Effector memory CD4-positive, alpha-beta T cell (primary cell): ENCODE data around the gene MAML2.

Experiments used
- DNase-seq, 3 donors: peaks; one replicate each; pipeline ENCODE4 v3.0.0-alpha.2; 2020
- H3K27ac ChIP-seq: 2 replicates; pipeline ENCODE4 v1.7.0; 2013; ENCODE audit warnings: mild to moderate bottlenecking, low read length, moderate library complexity; ENCODE audit not compliant: insufficient read depth, poor library complexity, severe bottlenecking
- H3K27me3 ChIP-seq: replicated peaks from 2 replicates; pipeline ENCODE4 v1.7.0; 2013; ENCODE audit warnings: mild to moderate bottlenecking, low read length; ENCODE audit not compliant: insufficient read depth, control insufficient read depth, poor library complexity, severe bottlenecking
- H3K36me3 ChIP-seq: 2 replicates; pipeline ENCODE4 v1.7.0; 2013; ENCODE audit warnings: mild to moderate bottlenecking, low read length, moderate library complexity; ENCODE audit not compliant: control insufficient read depth, insufficient read depth
- H3K4me1 ChIP-seq: 2 replicates; pipeline ENCODE4 v1.7.0; 2013; ENCODE audit warnings: low read length, mild to moderate bottlenecking; ENCODE audit not compliant: control insufficient read depth, insufficient read depth, poor library complexity, severe bottlenecking
- H3K4me3 ChIP-seq: 2 replicates; pipeline ENCODE4 v1.7.0; 2013; ENCODE audit warnings: low read length, low read depth, mild to moderate bottlenecking; ENCODE audit not compliant: insufficient read depth, poor library complexity, severe bottlenecking
- H3K9me3 ChIP-seq: 2 replicates; pipeline ENCODE4 v1.7.0; 2013; ENCODE audit warnings: mild to moderate bottlenecking, low read length, moderate library complexity; ENCODE audit not compliant: control insufficient read depth

MAML2 gene

GRCh38 chr11:96094156-96094555, 248.8 kb downstream of the MAML2 start:
- no peaks in the 10 kb centered on the region for H3K27me3 ChIP-seq
- no peaks in the 10 kb centered on the region for H3K9me3 ChIP-seq
- peaks cover 10% of the 10 kb centered on the region for H3K36me3 ChIP-seq
- no peak for DNase-seq
- H3K27ac ChIP-seq = no peak overlapping the region
- H3K4me3 ChIP-seq = no peak overlapping the region
- no peaks in the 10 kb centered on the region for H3K4me1 ChIP-seq

DNA sequence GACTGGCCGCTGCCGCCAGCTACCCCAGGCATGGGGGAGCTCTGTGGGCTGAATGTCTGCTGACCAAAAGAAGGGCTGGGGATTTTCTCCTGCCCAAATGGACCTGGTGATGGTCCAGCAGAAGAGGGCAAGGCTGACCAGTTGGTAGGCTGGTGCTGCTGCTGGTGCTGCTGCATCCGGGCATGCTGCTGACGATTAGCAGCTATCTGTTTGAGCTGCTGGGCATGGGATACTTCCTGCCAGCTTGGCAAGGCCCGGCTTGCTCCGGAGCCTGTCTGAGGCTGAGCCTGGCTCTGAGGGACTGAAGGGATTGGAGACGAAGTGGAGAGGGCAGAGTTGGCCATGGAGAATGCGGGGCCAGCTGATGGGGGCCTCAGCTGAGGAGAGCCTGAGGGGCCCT, 250.5 kb downstream of the MAML2 start:
- Histone ChIP-seq H3K4me1 (no peaks in the 10 kb centered on the region), H3K36me3 (peaks cover 10% of the 10 kb centered on the region), H3K4me3 (no peak overlapping the region), H3K27ac (no peak overlapping the region), H3K27me3 (no peaks in the 10 kb centered on the region), H3K9me3 (no peaks in the 10 kb centered on the region)
- DNase-seq = no peak

GRCh38 chr11:96091476-96091875, 251.5 kb downstream of the MAML2 start:
- no peak overlapping the region for H3K27ac ChIP-seq
- H3K27me3 ChIP-seq = no peaks in the 10 kb centered on the region
- H3K4me3 ChIP-seq = no peak overlapping the region
- H3K4me1 ChIP-seq = no peaks in the 10 kb centered on the region
- H3K36me3 ChIP-seq = peaks cover 10% of the 10 kb centered on the region
- no peaks in the 10 kb centered on the region for H3K9me3 ChIP-seq
- DNase-seq = no peak

GRCh38 chr11:96090711-96091110, 252.3 kb downstream of the MAML2 start:
- Histone ChIP-seq H3K27me3 (no peaks in the 10 kb centered on the region), H3K27ac (no peak overlapping the region), H3K9me3 (no peaks in the 10 kb centered on the region), H3K4me3 (no peak overlapping the region), H3K4me1 (no peaks in the 10 kb centered on the region), H3K36me3 (peaks cover 10% of the 10 kb centered on the region)
- no peak for DNase-seq

DNA sequence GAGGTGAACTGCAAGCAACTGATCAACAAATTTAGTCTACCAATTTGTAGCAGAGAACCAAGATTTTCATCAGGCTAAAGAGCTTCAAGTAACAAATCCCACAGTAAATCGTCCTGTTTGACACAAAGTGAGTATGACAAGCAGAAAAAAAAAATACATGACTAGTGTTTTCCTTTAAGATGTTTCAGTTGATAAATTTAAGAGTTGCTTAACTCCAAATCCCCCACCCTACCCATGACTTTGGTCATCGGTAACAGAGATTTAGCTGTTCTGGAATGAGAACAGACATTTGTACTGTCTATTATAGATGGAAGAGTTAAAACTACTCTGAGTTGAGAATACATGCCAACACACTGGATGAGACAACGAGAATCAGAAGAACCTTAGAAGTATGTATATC, 254.1 kb downstream of the MAML2 start:
- Histone ChIP-seq H3K27ac (no peak overlapping the region), H3K4me3 (no peak overlapping the region), H3K27me3 (no peaks in the 10 kb centered on the region), H3K36me3 (peaks cover 10% of the 10 kb centered on the region), H3K9me3 (no peaks in the 10 kb centered on the region), H3K4me1 (no peaks in the 10 kb centered on the region)
- no peak for DNase-seq

DNA sequence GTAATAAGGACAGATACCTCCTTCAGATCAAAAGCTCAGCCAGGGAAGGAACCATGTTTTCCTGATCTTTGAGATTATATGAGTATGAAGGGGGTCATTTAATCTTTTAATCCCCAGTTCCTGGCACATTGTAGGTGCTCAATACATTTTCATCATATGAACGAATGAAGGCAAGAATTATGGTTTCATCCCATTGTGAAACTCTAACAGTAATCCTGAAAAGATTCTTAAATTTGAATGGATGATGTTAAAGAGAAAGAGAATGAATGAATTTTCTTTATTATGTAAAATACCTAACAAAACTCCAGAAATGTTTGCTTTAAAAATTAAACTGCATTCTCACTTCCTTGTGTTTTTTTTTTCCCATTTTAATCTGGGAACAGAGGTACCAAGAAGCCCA, 256.9 kb downstream of the MAML2 start:
- H3K9me3 ChIP-seq = no peaks in the 10 kb centered on the region
- no peak overlapping the region for H3K27ac ChIP-seq
- no peak overlapping the region for H3K4me3 ChIP-seq
- H3K36me3 ChIP-seq = no peaks in the 10 kb centered on the region
- H3K4me1 ChIP-seq = no peaks in the 10 kb centered on the region
- DNase-seq = no peak
- no peaks in the 10 kb centered on the region for H3K27me3 ChIP-seq

DNA sequence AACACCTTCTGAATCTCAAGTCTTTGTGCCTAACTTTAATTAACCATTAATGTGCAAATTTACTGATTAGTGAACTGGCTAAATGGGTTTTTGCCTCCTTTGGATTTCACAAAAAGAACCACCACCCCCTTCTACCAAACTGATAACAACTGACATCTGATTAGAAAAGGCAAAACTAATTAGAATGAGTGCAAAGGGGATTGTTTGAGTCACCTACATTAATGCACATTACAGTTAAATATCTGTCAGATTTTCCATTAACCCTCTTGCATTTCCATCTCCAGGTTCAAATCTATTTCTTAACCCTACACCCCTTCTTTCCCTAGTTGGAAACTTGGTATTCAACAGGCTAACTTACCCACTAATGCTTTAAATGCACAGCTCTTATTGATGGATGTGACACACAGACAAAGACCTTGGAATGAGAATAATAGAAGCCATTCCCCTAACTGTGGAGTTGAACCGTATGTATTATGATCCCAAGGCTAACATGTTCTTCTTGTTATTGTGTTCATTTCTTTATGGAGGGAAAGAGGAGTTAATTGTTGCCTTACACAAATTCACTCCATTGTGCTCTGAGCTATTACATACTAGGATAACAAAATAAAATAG, 257.6 kb downstream of the MAML2 start:
- H3K36me3 ChIP-seq = no peaks in the 10 kb centered on the region
- no peak for DNase-seq
- no peaks in the 10 kb centered on the region for H3K9me3 ChIP-seq
- H3K27ac ChIP-seq = no peak overlapping the region
- no peak overlapping the region for H3K4me3 ChIP-seq
- no peaks in the 10 kb centered on the region for H3K4me1 ChIP-seq
- H3K27me3 ChIP-seq = no peaks in the 10 kb centered on the region

DNA sequence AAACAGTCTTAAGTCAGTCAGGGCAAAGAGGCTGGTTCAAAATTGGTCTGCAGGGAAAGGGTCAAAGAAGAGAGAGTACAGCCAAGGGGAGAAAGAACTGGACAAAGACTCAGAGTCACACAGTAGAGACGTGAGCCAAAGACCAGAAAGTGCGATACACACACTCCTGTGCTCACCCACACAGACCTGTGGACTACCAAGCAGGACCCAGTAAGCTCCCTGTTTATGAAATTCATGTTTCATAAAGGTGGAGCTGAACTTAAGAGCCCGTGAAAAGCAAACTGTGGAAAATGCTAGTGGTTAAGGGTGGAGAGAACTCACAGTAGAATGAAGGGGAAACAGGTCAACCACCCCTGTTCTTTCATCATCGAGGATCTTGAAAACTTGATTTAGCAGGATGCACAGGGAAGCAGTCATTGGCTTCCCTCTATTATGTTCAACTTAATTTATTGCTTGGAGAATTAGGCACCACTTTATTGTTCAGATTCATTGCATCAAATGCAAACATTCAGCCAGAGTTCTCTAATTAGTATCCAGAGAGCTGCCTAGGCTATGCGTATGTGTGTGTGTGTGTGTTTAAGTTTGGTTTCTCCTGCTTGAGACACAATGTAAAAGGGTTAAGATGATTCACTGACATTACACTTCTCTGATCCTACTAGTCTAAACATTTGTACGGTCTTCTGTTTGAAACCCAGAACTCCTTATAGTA, 258.2 kb downstream of the MAML2 start:
- no peaks in the 10 kb centered on the region for H3K9me3 ChIP-seq
- no peaks in the 10 kb centered on the region for H3K4me1 ChIP-seq
- H3K36me3 ChIP-seq = no peaks in the 10 kb centered on the region
- no peaks in the 10 kb centered on the region for H3K27me3 ChIP-seq
- H3K27ac ChIP-seq = no peak overlapping the region
- no peak overlapping the region for H3K4me3 ChIP-seq
- no peak for DNase-seq

DNA sequence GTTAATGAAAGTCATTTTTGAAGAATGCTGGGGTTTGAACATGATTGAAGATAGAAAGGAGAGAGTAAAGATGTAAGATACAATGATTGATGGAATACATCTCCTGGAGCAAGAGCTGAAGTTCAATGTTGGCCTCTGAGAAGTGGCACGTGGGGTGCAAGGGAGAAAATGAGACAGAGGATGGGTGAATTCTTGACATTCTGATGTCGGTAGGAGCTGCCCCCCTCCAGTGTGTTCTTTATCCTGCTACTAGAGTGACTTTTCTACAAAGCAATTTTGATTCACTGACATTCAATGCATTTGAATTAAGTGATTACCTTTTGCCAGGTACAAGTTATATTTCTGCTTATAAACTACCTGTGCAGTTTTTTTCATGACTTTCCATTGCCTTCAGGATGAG, 260.1 kb downstream of the MAML2 start:
- DNase-seq = no peak
- H3K9me3 ChIP-seq = no peaks in the 10 kb centered on the region
- H3K36me3 ChIP-seq = no peaks in the 10 kb centered on the region
- no peaks in the 10 kb centered on the region for H3K4me1 ChIP-seq
- no peaks in the 10 kb centered on the region for H3K27me3 ChIP-seq
- H3K27ac ChIP-seq = no peak overlapping the region
- H3K4me3 ChIP-seq = no peak overlapping the region

DNA sequence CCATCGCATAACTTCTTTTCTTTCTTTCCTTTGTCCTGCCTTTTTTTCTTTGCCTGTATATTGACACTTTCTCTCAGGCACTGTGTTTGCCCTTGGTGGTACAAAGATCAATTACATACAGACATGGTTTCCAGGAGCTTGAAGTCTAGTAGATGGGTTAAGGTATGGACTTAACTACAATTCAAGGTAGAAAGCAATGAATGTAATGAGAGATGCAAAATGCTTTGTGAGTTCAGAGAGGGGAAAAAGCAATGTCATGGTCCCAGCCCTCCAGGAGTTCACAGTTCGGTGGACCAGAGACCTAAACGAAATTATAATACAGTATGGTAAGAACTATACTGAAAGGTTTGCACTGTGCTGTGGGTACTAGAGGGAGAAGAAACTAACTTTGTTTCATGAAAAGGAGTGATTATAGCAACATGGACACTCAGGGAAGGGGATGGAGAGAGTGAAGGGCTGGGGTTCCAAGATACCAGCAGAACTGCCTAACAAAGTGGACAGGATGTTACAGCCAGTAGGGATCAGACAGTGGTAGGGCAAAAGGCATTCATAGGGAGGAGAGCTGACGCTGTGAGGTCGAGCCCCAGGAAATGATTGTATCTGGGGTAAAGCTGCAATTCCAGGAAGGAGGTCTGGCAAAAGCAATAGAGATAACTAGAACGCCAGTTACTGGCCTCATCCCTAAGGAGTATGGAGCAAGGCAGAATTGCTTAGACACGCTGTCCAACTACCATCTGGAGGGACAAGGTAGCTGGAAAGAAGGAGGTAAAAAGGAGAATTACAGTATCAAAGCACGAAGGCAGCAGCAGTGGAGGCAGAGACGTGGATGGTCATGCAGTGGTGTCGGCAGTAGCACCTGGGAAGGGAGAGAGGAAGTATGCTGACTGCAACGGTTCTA, 260.7 kb downstream of the MAML2 start:
- DNase-seq = no peak
- Histone ChIP-seq H3K9me3 (no peaks in the 10 kb centered on the region), H3K4me3 (no peak overlapping the region), H3K36me3 (no peaks in the 10 kb centered on the region), H3K4me1 (no peaks in the 10 kb centered on the region), H3K27me3 (no peaks in the 10 kb centered on the region), H3K27ac (no peak overlapping the region)
